ENCODE measurements around the gene TANGO2. TPM values are rescaled to one million over a fixed set of nuclear protein-coding genes. Genes with fewer than 3 reads are reported as not detected.
A peak's percentile ranks its signal among the peaks of the same experiment; 100 is the strongest.

The TANGO2 gene
- total and polyA plus RNA-seq, 9 of the 15 experiments (the other 6 are each of a cell fraction or from before 2014, with no cell fraction given), result 15.5 to 94.9 (median 70.1) TPM

DNA sequence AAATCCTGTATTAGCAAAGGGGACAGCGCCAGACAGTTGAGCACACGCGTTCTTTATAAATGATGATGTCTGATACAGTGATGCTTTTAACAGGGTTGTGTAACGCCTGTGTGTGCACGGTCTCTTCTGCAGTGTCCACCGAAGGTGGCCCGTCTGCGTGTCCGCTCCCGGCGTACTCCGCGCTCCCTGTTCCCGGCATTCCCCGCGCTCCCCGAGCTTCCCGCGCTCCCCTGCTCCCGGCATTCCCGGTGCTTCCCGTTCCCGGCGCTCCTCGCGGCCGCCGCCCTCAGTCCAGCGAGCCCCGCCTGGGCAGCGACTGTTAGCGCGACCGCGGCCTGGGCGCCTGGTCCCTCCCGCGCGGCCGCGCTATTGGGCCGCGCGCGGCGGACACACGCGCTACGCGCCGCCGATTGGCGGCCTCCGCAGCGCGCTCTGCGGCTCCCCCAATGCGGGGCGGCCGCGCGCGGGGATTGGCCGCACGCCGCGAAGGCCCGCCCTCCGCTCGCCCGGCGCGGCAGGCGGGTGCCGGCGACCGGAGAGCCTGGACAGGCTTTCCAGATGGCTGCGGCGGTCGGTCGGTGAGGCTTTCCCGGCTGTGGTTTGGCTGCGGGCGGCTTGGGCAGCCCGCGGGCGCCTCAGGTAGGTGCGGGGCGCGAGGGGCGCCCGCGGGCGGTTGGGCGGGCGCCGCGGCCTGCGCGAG is 59.0 kb downstream of the TANGO2 start, which contains the start of gene DGCR8:
Gene DGCR8 (plus strand): TSS at position 497 of the 700 bp plus-strand sequence. CDS start 5,723 bp downstream, outside the sequence.
- peak; percentile 87 for ATAC-seq
- H3K4me1 ChIP-seq (replicated peaks in 1 of 2; ENCODE audit: control insufficient read depth in 2 of 2, insufficient read depth in 2 of 2, low read length in 2 of 2), result peaks cover 46 to 67% of the 10 kb centered on the region in 2 experiments
- intact Hi-C loops (cut with micrococcal nuclease) (loop anchor here (1.0 to 2.0 kb wide), 3 partner anchors 21 to 55 kb away; partner anchors contain the start of gene TRMT2A), in situ Hi-C loops (cut with MboI) (no loop called here)
- peak; percentile 81 for FAIRE-seq
- peak within 1 kb of the TSS; percentile 78 for H3K27ac ChIP-seq (ENCODE audit: extremely low read depth, low read depth, low read length)
- H3K79me2 ChIP-seq (ENCODE audit: control insufficient read depth, insufficient read depth, low read length), result peaks cover 50% of the 10 kb centered on the region
- under 1% methylated on average over 100 of the region's 100 CpGs for WGBS (ENCODE audit: insufficient coverage, low coverage, missing lambda C conversion rate)
- CTCF ChIA-PET (ENCODE audit: low intra/inter-chr PET ratio), result interaction anchor here (0.8 kb wide), 1 partner anchor 20 kb away, joined by 4 read pairs; no protein-coding TSS in a partner anchor
- peak within 1 kb of the TSS; percentile 67 for H3K4me3 ChIP-seq
- H3K4me2 ChIP-seq (ENCODE audit: insufficient read depth, low read length), result peak within 1 kb of the TSS; percentile 95
- H2AFZ ChIP-seq (ENCODE audit: low read depth, low read length), result peak within 1 kb of the TSS; percentile 94
- peaks cover 33% of the 10 kb centered on the region for H4K20me1 ChIP-seq (replicated peaks; ENCODE audit: control insufficient read depth, insufficient read depth, low read length)
- H3K9me1 ChIP-seq (ENCODE audit: control insufficient read depth, insufficient read depth, low read length), result peaks cover 16% of the 10 kb centered on the region
- POLR2A ChIA-PET, result interaction anchor here (0.7 to 10.4 kb wide), 13 partner anchors 11 to 314 kb away, joined by 3 to 145 read pairs (median 3); partner anchors contain the start of genes COMT, TANGO2, TRMT2A and TXNRD2
- H3K36me3 ChIP-seq (ENCODE audit: control insufficient read depth, insufficient read depth, low read length), result peaks cover 34% of the 10 kb centered on the region
- DNase-seq (ENCODE audit: extremely low read depth in 1 of 4, low spot score in 3 of 4), result peak; percentile 100
- BruUV-seq (replicated peaks), result no TSS peak
- peak within 1 kb of the TSS; percentile 85 to 96 for H3K9ac ChIP-seq (ENCODE audit: insufficient read depth in 1 of 2, low read depth in 2 of 2, low read length in 2 of 2)
- H3K27me3 ChIP-seq (ENCODE audit: control insufficient read depth in 2 of 2, insufficient read depth in 2 of 2, low read length in 2 of 2), result no peaks in the 10 kb centered on the region
- no peaks in the 10 kb centered on the region for H3K9me3 ChIP-seq (replicated peaks; ENCODE audit: control insufficient read depth, insufficient read depth, low read depth, low read length)
- TF ChIP-seq STAG1 (CRISPR knock-in tag; IDR thresholded peaks at IDR 0.05; ENCODE audit: borderline replicate concordance) (no peak), ZNF274 (IDR thresholded peaks at IDR 0.05; ENCODE audit: borderline replicate concordance, low read depth, low read length) (no peak), ZNF668 (CRISPR knock-in tag; IDR thresholded peaks at IDR 0.05) (peak; percentile 87), ZNF695 (CRISPR knock-in tag; IDR thresholded peaks at IDR 0.05) (peak; percentile 74), ZFP1 (CRISPR knock-in tag; IDR thresholded peaks at IDR 0.05) (peak; percentile 65; the same call in 1 of the 2 replicates), SRSF9 (IDR thresholded peaks at IDR 0.05; ENCODE audit: borderline replicate concordance, low read depth, low read length) (no peak), ZNF830 (CRISPR knock-in tag; IDR thresholded peaks at IDR 0.05) (peak; percentile 93; the same call in 1 of the 2 replicates), HNRNPUL1 (IDR thresholded peaks at IDR 0.05; ENCODE audit: low read length) (no peak), ZNF232 (CRISPR knock-in tag; IDR thresholded peaks at IDR 0.05) (no peak), POU5F1 (IDR thresholded peaks at IDR 0.05; ENCODE audit: borderline replicate concordance, low read depth, low read length, partially characterized antibody) (peak; percentile 6), CCAR2 (IDR thresholded peaks at IDR 0.05; ENCODE audit: low read depth, low read length) (no peak), ZNF696 (CRISPR knock-in tag; conservative IDR thresholded peaks at IDR 0.05) (0 out of 2 replicates have a peak, but pooled peaks have one; percentile 14), SREBF1 (IDR thresholded peaks at IDR 0.05; ENCODE audit: borderline replicate concordance, low read depth, low read length) (peak; percentile 80; the same call in 1 of the 2 replicates), ZNF165 (CRISPR knock-in tag; IDR thresholded peaks at IDR 0.05; ENCODE audit: borderline replicate concordance) (peak; percentile 95)
- TF ChIP-seq, protein P1, sequence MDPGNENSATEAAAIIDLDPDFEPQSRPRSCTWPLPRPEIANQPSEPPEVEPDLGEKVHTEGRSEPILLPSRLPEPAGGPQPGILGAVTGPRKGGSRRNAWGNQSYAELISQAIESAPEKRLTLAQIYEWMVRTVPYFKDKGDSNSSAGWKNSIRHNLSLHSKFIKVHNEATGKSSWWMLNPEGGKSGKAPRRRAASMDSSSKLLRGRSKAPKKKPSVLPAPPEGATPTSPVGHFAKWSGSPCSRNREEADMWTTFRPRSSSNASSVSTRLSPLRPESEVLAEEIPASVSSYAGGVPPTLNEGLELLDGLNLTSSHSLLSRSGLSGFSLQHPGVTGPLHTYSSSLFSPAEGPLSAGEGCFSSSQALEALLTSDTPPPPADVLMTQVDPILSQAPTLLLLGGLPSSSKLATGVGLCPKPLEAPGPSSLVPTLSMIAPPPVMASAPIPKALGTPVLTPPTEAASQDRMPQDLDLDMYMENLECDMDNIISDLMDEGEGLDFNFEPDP (CRISPR knock-in tag; IDR thresholded peaks at IDR 0.05), result 0 out of 2 replicates have a peak, but pooled peaks have one; percentile 77
- TF ChIP-seq, protein P2, sequence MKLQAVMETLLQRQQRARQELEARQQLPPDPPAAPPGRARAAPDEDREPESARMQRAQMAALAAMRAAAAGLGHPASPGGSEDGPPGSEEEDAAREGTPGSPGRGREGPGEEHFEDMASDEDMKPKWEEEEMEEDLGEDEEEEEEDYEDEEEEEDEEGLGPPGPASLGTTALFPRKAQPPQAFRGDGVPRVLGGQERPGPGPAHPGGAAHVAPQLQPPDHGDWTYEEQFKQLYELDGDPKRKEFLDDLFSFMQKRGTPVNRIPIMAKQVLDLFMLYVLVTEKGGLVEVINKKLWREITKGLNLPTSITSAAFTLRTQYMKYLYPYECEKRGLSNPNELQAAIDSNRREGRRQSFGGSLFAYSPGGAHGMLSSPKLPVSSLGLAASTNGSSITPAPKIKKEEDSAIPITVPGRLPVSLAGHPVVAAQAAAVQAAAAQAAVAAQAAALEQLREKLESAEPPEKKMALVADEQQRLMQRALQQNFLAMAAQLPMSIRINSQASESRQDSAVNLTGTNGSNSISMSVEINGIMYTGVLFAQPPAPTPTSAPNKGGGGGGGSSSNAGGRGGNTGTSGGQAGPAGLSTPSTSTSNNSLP (IDR thresholded peaks at IDR 0.05; ENCODE audit: borderline replicate concordance, low read depth, low read length), result peak; percentile 86
- TF ChIP-seq, protein P3, sequence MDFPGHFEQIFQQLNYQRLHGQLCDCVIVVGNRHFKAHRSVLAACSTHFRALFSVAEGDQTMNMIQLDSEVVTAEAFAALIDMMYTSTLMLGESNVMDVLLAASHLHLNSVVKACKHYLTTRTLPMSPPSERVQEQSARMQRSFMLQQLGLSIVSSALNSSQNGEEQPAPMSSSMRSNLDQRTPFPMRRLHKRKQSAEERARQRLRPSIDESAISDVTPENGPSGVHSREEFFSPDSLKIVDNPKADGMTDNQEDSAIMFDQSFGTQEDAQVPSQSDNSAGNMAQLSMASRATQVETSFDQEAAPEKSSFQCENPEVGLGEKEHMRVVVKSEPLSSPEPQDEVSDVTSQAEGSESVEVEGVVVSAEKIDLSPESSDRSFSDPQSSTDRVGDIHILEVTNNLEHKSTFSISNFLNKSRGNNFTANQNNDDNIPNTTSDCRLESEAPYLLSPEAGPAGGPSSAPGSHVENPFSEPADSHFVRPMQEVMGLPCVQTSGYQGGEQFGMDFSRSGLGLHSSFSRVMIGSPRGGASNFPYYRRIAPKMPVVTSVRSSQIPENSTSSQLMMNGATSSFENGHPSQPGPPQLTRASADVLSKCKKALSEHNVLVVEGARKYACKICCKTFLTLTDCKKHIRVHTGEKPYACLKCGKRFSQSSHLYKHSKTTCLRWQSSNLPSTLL (IDR thresholded peaks at IDR 0.05), result no peak

Data from K562 (cell line).